H1 (cell line): ENCODE data around the gene MPEG1. TPM values are rescaled to one million over a fixed set of nuclear protein-coding genes. Genes with fewer than 3 reads are reported as not detected.

Source experiments
- GABPA ChIP-seq: IDR thresholded peaks from 2 replicates; pipeline ENCODE4 v1.6.1; 2011; ENCODE audit warnings: mild to moderate bottlenecking, low read length, moderate library complexity, borderline replicate concordance; ENCODE audit not compliant: insufficient read depth
- SAP30 ChIP-seq: fragments of 300-600 bp; sonication (generic); IDR thresholded peaks from 2 replicates; pipeline ENCODE4 v1.7.1; 2012; ENCODE audit warnings: low read length, moderate library complexity, mild to moderate bottlenecking, inconsistent platforms; ENCODE audit not compliant: insufficient read depth, insufficient replicate concordance
- polyA plus RNA-seq, 7 experiments: library from polyadenylated mRNA; depleted of rRNA in 3 of 7; stranded (reverse) in 5 of 7; unstranded in 2 of 7; fragments of >200 nt in 5 of 7; fragments of 200-250 nt in 2 of 7; gene quantifications; 1 replicate in 5 of 7; 2 replicates in 1 of 7; 4 replicates in 1 of 7; pipeline versions ENCODE4 v1.2.1 to v1.2.3, GENCODE V29; 2011 to 2013; ENCODE audit warnings: missing spikeins in 2 of 7, mixed read lengths in 2 of 7
- total RNA-seq: library from RNA; stranded (reverse); fragmentation: NEBNext Ultra II Directional; extraction: Animal tissue kit (Norgen Biotek cat#: 25700); gene quantifications from 2 replicates; pipeline ENCODE4 v1.2.1, GENCODE V29; 2021

MPEG1 gene
- total and polyA plus RNA-seq, 2 of the 8 experiments (the other 6 are each of a cell fraction or from before 2014, with no cell fraction given), result not detected

DNA sequence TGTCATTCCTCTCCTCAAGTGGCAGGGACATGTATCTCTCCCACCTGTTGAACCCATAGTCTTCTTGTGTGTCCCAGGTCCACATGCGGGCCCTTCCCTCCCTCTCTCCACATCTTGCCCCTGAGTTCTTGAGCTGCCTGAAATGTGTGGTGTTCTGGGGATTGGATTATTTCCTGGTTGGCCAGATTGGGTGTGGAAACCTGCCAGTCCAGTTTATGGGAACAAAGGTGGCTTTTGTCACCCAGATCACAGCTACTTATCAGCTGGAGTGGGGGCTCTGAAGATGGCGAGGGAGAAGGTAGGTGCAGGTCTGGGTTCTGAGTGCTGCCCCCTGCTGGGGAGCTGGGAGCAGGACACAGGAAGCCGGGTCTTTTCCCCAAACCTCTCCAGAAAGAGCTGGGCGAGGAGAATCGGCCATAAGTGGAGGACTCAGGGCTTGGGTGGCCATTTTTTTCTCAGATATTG, 26.6 kb downstream of the MPEG1 start (continued):
- no peak for TF ChIP-seq GABPA
- TF ChIP-seq SAP30, result no peak
